Immature natural killer cell (primary cell): ENCODE results near the gene EVL. TPM values are rescaled to one million over a fixed set of nuclear protein-coding genes. Genes with fewer than 3 reads are reported as not detected.

Source experiments
- DNase-seq, 3 donors: peaks; one replicate each; pipeline ENCODE4 v3.0.0; 2022; ENCODE audit warnings: mixed read lengths in 1 of 3
- H3K27ac Mint-ChIP-seq, 6 donors: one replicate each; pipeline ENCODE4 v1.8.0; 2020; ENCODE audit warnings: mixed read lengths in 6 of 6, mild to moderate bottlenecking in 5 of 6, inconsistent platforms in 4 of 6, moderate library complexity in 3 of 6
- H3K27me3 Mint-ChIP-seq, 3 donors: one replicate each; pipeline ENCODE4 v1.8.0; 2020 to 2021; ENCODE audit warnings: low read depth in 3 of 3, mild to moderate bottlenecking in 3 of 3, mixed read lengths in 3 of 3, moderate library complexity in 3 of 3, inconsistent platforms in 1 of 3
- H3K36me3 Mint-ChIP-seq, 3 donors: one replicate each; pipeline ENCODE4 v1.8.0; 2020; ENCODE audit warnings: mixed read lengths in 3 of 3, inconsistent platforms in 2 of 3, mild to moderate bottlenecking in 2 of 3
- H3K4me1 Mint-ChIP-seq, 2 donors: one replicate each; pipeline ENCODE4 v1.8.0; 2020; ENCODE audit warnings: inconsistent platforms in 2 of 2, mild to moderate bottlenecking in 2 of 2, mixed read lengths in 2 of 2, moderate library complexity in 1 of 2
- H3K4me3 Mint-ChIP-seq, 5 donors: one replicate each; pipeline ENCODE4 v1.8.0; 2020; ENCODE audit warnings: mild to moderate bottlenecking in 5 of 5, mixed read lengths in 5 of 5, inconsistent platforms in 3 of 5, moderate library complexity in 3 of 5
- H3K9me3 Mint-ChIP-seq, 6 donors: one replicate each; pipeline ENCODE4 v1.8.0; 2020; ENCODE audit warnings: mild to moderate bottlenecking in 6 of 6, mixed read lengths in 6 of 6, inconsistent platforms in 4 of 6, moderate library complexity in 3 of 6
- polyA plus RNA-seq, 3 donors: library from polyadenylated mRNA; unstranded; fragments of 300-500 nt; fragmentation: Illumina TruSeq; gene quantifications; one replicate each; pipeline ENCODE4 v1.2.3, GENCODE V29; 2021

EVL gene
- polyA plus RNA-seq, 3 donors from 2014 or later, result 56.8 to 135 (median 76.3) TPM

DNA sequence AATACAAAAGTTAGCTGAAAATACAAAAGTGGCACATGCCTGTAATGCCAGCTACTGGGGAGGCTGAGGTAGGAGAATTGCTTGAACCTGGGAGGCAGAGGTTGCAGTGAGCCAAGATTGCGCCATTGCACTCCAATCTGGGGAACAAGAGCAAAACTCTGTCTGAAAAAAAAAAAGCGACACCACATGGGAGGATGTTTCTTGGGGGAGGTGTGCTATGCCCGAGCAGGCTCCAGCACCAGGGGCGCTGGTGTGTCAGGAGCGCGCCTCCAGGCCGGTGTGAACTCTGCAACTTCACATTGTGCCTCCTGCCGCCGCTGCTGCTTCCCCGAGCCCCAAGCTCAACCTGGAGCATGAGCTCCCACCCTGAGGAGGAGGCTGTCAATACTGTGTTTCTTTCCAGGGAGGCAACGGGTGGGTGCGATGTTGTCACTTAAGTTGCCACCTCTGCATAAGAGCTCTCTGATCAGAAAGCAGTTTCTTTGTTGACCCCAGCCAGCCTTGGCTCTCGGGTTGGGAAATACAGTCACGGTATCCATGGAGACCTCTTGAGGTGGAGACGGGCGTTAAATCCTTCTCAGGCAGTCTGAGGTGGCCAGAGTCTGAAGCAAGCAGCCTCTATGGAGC lies 75.3 kb downstream of the EVL start:
- peaks cover 4 to 6% of the 10 kb centered on the region in 2 donors for H3K4me1 Mint-ChIP-seq
- DNase-seq, result no peak
- H3K4me3 Mint-ChIP-seq, result no peak overlapping the region
- H3K27me3 Mint-ChIP-seq, result peaks cover 0 to 25% (median 17%) of the 10 kb centered on the region in 3 donors
- peak overlapping the region in 4 of 6 donors; percentile 26 to 65 (median 42) for H3K27ac Mint-ChIP-seq
- H3K36me3 Mint-ChIP-seq, result peaks cover 4 to 38% (median 9%) of the 10 kb centered on the region in 3 donors
- no peaks in the 10 kb centered on the region for H3K9me3 Mint-ChIP-seq

DNA sequence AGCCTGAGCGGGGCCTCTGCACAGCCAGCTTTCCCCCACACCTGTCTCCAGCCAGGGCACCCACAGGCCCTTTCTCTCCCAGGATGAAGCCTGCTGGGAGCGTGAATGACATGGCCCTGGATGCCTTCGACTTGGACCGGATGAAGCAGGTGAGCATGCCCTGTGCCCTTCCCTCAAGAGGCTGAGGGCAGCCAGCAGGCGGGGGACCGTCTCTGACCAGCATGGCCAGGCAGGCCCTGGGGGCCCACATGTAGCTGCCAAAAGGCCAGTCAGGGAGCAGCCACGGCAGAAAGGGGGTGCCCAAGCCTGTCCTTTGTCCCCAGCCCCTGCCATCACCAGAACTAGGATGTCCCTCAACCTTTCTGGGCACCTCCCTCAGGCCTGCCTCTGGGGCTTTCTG lies 75.9 kb downstream of the EVL start:
- Mint-ChIP-seq H3K4me3 (no peak overlapping the region), H3K4me1 (peaks cover 6% of the 10 kb centered on the region in 2 donors), H3K9me3 (no peaks in the 10 kb centered on the region), H3K36me3 (peaks cover 4 to 35% (median 9%) of the 10 kb centered on the region in 3 donors), H3K27ac (peak overlapping the region in 3 of 6 donors; percentile 30 to 65 (median 34)), H3K27me3 (peaks cover 2 to 30% (median 17%) of the 10 kb centered on the region in 3 donors)
- no peak for DNase-seq

DNA sequence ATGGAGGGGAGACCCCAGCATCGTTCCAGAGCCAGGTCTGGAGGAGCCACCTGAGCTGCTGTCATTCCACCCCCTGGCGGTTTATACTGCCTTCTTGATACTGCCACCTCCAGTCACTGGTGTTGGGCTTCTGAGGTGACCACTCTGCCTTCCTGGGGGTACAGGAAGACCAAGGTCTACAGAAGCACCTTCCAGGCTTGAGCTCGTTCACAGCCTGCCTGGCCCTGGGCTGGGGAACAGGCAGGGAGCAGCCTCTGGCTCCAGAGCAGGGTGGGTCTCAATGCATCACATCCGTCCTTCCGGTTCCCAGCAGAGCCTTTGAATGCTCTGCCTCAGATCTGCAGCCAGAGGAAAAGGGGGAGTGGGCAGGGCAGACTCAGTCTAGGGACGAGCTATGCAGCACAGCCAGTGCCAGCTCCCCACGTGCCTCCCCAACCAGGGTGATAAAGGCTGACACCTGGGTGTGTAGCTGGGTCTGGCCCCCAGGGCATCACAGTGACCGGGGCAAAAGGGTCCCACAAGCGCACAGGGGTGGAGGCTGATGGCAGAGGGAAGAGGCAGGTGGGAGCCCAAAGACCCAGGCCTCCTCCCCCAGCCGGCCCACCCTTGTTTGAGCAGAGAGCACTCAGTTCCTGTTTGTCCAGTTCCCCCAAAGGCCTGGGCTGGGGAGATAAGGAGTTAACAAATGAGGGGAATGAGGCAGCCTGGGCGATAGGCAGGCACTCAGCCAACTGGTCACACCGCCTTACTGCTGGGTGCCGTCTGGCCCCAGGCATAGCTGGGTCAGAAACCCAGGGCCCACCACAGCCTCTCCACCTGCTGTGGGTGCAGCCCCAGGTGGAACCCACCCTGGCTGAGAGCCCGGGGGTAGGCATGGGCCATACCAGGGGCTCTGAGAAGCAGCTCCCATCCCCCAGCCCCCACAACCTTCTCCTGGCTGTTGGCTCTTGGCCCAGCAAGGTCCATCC lies 77.1 kb downstream of the EVL start:
- Mint-ChIP-seq H3K36me3 (peaks cover 0 to 26% (median 9%) of the 10 kb centered on the region in 3 donors), H3K4me3 (no peak overlapping the region), H3K4me1 (peaks cover 13 to 14% of the 10 kb centered on the region in 2 donors), H3K27ac (peak overlapping the region; percentile 27 to 65 (median 50)), H3K9me3 (no peaks in the 10 kb centered on the region), H3K27me3 (peaks cover 3 to 36% (median 26%) of the 10 kb centered on the region in 3 donors)
- DNase-seq, result no peak

DNA sequence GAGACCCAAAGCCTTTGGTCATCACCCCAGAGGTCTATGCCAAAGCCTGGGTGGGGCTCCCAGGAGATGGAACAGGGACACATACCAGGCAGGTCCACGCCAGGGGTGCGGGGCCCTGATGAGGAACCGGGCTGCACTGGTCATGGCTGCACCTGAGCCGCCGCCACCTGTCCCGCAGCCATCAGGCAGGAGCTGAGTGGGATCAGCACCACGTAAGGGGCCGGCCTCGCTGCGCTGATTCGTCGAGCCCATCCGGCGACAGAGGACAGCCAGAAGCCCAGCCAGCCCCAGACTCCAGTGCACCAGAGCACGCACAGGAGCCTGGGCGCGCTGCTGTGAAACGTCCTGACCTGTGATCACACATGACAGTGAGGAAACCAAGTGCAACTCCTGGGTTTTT lies 78.3 kb downstream of the EVL start:
- H3K27ac Mint-ChIP-seq, result peak overlapping the region in 2 of 6 donors; percentile 39 to 40
- peaks cover 20 to 22% of the 10 kb centered on the region in 2 donors for H3K4me1 Mint-ChIP-seq
- no peaks in the 10 kb centered on the region for H3K9me3 Mint-ChIP-seq
- DNase-seq, result no peak
- H3K36me3 Mint-ChIP-seq, result peaks cover 0 to 22% (median 9%) of the 10 kb centered on the region in 3 donors
- H3K4me3 Mint-ChIP-seq, result no peak overlapping the region
- H3K27me3 Mint-ChIP-seq, result peaks cover 5 to 42% (median 30%) of the 10 kb centered on the region in 3 donors

DNA sequence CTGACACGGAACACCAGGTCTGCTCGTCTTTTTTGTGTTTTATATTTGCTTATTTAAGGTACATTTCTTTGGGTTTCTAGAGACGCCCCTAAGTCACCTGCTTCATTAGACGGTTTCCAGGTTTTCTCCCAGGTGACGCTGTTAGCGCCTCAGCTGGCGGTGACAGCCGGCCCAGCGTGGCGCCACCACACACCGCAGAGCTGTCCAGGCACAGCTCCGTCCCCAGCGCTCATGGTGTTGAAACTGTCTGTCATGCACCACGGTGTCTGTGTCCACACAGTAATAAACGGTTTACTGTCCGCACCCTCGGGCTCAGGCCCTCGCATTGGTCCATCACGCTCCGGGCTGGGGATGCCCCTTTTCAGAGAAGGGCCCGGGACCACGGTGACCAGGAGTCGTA lies 78.7 kb downstream of the EVL start:
- DNase-seq, result no peak
- Mint-ChIP-seq H3K4me3 (no peak overlapping the region), H3K27me3 (peaks cover 6 to 41% (median 32%) of the 10 kb centered on the region in 3 donors), H3K36me3 (peaks cover 0 to 21% (median 9%) of the 10 kb centered on the region in 3 donors), H3K9me3 (no peaks in the 10 kb centered on the region), H3K27ac (peak overlapping the region in 1 of 6 donors; percentile 40), H3K4me1 (peaks cover 22 to 24% of the 10 kb centered on the region in 2 donors)

DNA sequence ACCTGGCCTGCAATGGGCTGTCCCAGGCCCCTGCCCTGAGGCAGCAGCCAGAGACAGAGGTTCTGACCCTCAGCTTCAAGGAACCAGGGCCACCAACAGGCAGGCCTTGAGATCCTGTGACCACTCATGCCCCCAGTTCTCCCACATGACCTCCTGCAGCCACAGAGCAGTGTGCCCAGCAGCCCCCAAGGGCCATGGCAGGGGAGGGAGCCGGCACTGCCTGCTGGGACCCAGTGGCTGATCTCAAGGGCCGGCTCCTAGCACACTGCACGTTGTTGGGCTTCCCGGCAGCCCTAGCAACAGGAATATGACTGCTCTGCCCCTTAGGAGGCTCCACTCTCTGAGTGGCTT lies 79.4 kb downstream of the EVL start:
- Mint-ChIP-seq H3K27me3 (peaks cover 7 to 38% (median 30%) of the 10 kb centered on the region in 3 donors), H3K36me3 (peaks cover 0 to 16% (median 4%) of the 10 kb centered on the region in 3 donors), H3K9me3 (no peaks in the 10 kb centered on the region), H3K4me1 (peaks cover 22 to 23% of the 10 kb centered on the region in 2 donors), H3K27ac (peak overlapping the region in 2 of 6 donors; percentile 27 to 71), H3K4me3 (no peak overlapping the region)
- DNase-seq, result no peak

DNA sequence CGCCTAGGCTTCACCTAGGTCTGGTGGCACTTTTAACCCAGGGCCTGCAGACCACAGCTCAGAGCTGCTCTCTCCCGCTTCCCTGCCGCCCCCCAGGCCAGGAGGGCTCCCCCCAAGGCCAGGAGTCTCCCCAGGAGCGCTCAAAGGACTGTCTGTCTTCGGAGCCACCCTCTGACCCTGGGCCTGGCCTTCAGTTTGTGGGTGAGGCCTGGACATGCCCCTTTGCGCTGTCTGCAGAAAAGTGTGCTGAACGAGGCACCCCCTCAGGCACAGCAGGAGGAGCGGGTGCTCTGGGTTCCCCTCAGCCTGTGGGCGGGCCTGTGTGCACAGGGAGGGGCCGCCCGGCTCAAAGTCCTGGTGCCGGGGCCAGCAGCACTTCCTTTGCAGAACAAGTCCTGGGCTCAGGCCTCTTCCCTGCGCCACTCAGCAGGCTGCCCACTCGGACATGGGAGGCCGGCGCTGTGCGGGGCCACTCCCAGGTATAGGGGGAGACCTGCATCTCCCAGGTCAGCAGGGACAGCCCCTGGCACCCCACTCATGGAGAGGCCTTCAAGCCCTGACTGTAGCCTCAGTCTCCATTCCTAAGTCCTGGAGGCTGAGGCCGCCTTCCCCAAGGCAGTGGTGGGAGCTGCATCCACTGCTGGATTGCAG lies 79.9 kb downstream of the EVL start:
- no peak overlapping the region for H3K4me3 Mint-ChIP-seq
- H3K4me1 Mint-ChIP-seq, result peaks cover 22 to 23% of the 10 kb centered on the region in 2 donors
- DNase-seq, result no peak
- H3K27ac Mint-ChIP-seq, result peak overlapping the region in 3 of 6 donors; percentile 27 to 71 (median 62)
- H3K36me3 Mint-ChIP-seq, result peaks cover 0 to 14% (median 3%) of the 10 kb centered on the region in 3 donors
- H3K27me3 Mint-ChIP-seq, result peaks cover 7 to 38% (median 30%) of the 10 kb centered on the region in 3 donors
- no peaks in the 10 kb centered on the region for H3K9me3 Mint-ChIP-seq

DNA sequence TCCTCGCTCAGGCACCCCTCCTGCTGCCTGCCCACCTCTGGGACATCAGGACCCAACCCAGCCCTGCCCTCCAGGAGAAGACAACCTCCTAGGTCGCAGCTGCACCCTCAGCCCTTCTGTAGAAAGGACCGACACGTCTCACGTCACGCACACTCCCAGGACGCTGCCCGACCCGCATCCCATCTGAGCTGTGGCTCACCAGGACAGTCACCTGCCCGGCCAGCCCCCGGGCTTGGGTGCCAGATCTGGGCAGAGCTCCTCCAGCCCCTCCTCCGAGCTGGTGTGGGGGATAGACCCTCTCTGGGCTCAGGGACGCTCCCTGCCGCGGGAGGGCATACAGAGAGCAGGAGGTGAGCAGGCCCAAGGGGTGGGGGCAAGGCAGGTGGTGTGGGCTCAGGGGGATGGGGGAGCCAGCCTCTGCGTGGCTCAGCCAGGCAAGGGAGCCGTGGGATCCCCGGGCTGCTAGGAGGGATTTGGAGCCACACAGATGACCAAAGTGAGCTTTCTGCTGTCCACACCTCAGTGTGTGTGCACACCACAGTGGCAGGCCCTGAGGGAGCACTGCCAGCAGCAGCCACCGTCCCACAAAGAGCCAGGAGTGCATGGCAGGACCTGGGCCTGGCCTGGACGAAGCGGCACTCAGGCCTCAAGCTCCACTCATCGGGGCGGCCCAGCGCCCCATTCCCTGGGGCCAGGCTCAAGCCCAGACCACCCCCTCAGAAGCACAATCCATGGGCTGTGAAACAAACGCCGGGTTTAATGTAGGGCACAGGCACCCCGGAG lies 80.7 kb downstream of the EVL start:
- Mint-ChIP-seq H3K4me3 (no peak overlapping the region), H3K27me3 (peaks cover 7 to 33% (median 30%) of the 10 kb centered on the region in 3 donors), H3K9me3 (no peaks in the 10 kb centered on the region), H3K27ac (peak overlapping the region in 4 of 6 donors; percentile 50 to 62 (median 53)), H3K4me1 (peaks cover 22 to 23% of the 10 kb centered on the region in 2 donors), H3K36me3 (peaks cover 0 to 7% (median 3%) of the 10 kb centered on the region in 3 donors)
- no peak for DNase-seq

DNA sequence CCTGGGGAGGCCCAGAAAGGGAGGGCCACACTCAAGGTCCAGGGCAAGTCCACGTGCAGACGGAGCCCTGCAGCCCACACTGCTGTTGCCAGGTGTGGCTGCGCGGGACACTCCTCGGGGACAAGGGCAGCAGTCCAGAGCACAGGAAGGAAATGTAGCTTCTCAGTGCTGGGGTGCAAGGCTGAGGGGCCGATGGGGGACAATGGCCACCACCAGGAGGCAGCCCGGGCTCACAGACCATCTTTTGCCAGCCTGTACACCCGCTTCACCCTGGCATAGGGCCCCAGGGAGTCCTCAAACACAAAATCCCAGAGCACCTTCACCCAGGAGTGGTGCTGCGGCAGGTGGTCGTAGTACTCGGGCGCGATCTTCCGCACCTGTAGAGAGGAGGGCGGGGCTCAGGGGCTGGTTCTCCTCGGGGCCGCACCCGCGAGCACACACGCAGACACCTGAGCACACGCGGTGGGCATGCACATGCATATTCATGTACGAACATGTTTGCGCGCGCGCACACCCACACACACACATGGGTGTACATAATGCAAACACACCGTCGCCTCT lies 81.4 kb downstream of the EVL start:
- Mint-ChIP-seq H3K36me3 (peaks cover 0 to 4% (median 3%) of the 10 kb centered on the region in 3 donors), H3K27me3 (peaks cover 7 to 34% (median 33%) of the 10 kb centered on the region in 3 donors), H3K9me3 (no peaks in the 10 kb centered on the region), H3K4me1 (peaks cover 22 to 23% of the 10 kb centered on the region in 2 donors), H3K4me3 (peak overlapping the region in 1 of 5 donors; percentile 48), H3K27ac (peak overlapping the region in 5 of 6 donors; percentile 17 to 91 (median 55))
- peak; percentile 18 to 42 (median 33) for DNase-seq

DNA sequence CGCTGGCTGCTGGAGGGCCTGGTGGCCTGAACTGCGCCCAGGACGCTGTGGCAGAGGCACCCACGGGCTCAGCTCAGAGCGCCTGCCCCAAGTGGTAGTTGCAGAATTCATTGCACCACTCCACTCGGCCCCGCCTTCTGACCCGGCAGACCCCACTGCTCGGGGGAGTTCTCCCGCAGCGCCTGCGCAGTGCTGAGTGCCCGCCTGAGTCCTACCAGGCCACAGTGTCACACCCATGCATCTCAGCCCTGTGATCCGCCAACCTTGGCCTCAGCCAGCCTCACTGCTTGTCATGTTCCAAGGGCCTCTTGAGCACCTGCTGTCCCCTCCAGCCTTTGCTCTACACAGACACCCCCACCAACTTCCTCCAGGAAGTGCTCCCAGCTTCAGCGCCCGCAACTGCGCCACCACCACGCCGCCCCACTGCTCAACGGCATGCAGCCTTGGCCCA lies 82.0 kb downstream of the EVL start:
- Mint-ChIP-seq H3K4me3 (peak overlapping the region in 4 of 5 donors; percentile 48 to 62 (median 56)), H3K27ac (peak overlapping the region; percentile 57 to 91 (median 86)), H3K27me3 (peaks cover 7 to 37% (median 33%) of the 10 kb centered on the region in 3 donors), H3K9me3 (no peaks in the 10 kb centered on the region), H3K36me3 (no peaks in the 10 kb centered on the region), H3K4me1 (peaks cover 22 to 23% of the 10 kb centered on the region in 2 donors)
- peak; percentile 61 to 71 (median 67) for DNase-seq

DNA sequence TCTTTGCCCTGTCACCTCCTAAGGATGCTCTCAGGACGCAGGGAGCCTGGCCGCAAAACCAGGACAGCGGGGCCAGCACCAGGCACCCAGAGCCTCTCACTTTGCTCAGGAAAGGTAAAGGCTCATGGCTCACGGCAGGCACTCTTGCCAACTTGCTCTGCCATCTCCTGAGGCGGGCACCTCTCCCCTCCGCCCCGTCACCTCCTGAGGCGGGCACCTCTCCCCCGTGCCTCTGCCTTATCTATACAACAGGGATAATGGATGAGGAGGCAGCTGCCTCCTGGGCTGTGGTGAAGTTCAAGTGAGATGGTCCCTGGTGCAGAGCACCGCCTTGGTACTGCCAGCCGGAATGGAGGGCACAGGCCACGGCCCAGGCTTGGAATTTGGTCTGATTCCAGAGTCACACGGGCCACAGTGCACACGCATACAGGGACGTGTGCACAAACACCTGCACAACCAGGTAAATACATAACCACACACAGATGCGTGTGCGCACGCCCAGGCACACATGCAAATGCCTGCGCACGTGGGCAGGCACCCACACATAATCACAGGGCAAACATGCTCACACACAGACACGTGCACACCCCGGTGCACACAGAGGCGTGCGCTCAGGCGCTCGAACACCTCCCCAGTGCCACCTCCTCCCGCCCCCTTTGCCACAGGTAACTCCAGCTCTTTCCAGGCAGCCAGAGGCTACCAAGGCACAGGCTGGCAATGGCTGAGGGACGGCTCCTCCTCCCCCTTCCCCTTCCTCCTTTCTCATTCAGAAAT lies 82.7 kb downstream of the EVL start:
- Mint-ChIP-seq H3K27ac (peak overlapping the region in 5 of 6 donors; percentile 36 to 77 (median 66)), H3K27me3 (peaks cover 7 to 37% (median 37%) of the 10 kb centered on the region in 3 donors), H3K36me3 (no peaks in the 10 kb centered on the region), H3K9me3 (no peaks in the 10 kb centered on the region), H3K4me3 (peak overlapping the region in 3 of 5 donors; percentile 4 to 18 (median 17)), H3K4me1 (peaks cover 22 to 23% of the 10 kb centered on the region in 2 donors)
- no peak for DNase-seq
